Esophagus muscularis mucosa (tissue), 4 donors: Measurements from ENCODE around the gene POU3F3. TPM values are rescaled to one million over a fixed set of nuclear protein-coding genes. Genes with fewer than 3 reads are reported as not detected.

ENCODE experiments used
- DNase-seq: peaks from one replicate; pipeline ENCODE4 v3.0.0-alpha.2; 2017; ENCODE audit errors: extremely low spot score
- H3K27ac ChIP-seq, 4 donors: fragments of 200-600 bp; sonication (generic); replicated peaks in 1 of 4; 1 replicate in 3 of 4; 2 replicates in 1 of 4; pipeline ENCODE4 v1.5.1; 2016 to 2019; ENCODE audit warnings: mild to moderate bottlenecking in 1 of 4
- H3K27me3 ChIP-seq, 4 donors: fragments of 200-600 bp; sonication (generic); one replicate each; pipeline versions ENCODE4 v1.5.1 to v1.6.0; 2016 to 2019
- H3K36me3 ChIP-seq, 4 donors: fragments of 200-600 bp; sonication (generic); one replicate each; pipeline ENCODE4 v1.5.1; 2016 to 2019
- H3K4me1 ChIP-seq, 4 donors: fragments of 200-600 bp; sonication (generic); one replicate each; pipeline ENCODE4 v1.5.1; 2016 to 2019
- H3K4me3 ChIP-seq, 4 donors: fragments of 200-600 bp; sonication (generic); 1 replicate in 2 of 4; 2 replicates in 2 of 4; pipeline ENCODE4 v1.5.1; 2016 to 2019; ENCODE audit warnings: mild to moderate bottlenecking in 4 of 4, moderate library complexity in 1 of 4
- H3K9me3 ChIP-seq, 4 donors: fragments of 200-600 bp; sonication (generic); 1 replicate in 3 of 4; 2 replicates in 1 of 4; pipeline ENCODE4 v1.5.1; 2016 to 2019
- EP300 ChIP-seq: sonication (generic); formaldehyde crosslinking; IDR thresholded peaks from one replicate; pipeline ENCODE4 v1.6.1; 2017; ENCODE audit warnings: antibody characterized with exemption
- POLR2A ChIP-seq: fragments of 450-650 bp; IDR thresholded peaks from one replicate; pipeline ENCODE4 v1.6.1; 2017; ENCODE audit warnings: antibody characterized with exemption, moderate library complexity, mild to moderate bottlenecking, low read depth
- POLR2AphosphoS5 ChIP-seq, 2 donors: sonication (generic); formaldehyde crosslinking; IDR thresholded peaks; one replicate each; pipeline ENCODE4 v1.6.1; 2017; ENCODE audit warnings: antibody characterized with exemption in 2 of 2
- WGBS: methylation state at CpG from one replicate; pipeline ENCODE4 v1.1.5; 2018; 5-methylcytosine and 5-hydroxymethylcytosine counted together
- intact Hi-C: fragments of 100-400 bp; cut with DNase I; formaldehyde crosslinking; loops from one replicate; pipeline ENCODE4 v1.15.1; 2023
- total RNA-seq, 4 donors: library from RNA; depleted of rRNA; stranded (reverse); fragments of >200 nt; gene quantifications; one replicate each; pipeline versions ENCODE4 v1.1.0 to v1.2.1, GENCODE V29; 2016
- TF ChIP-seq, protein P1 (sequence below), 3 experiments: fragments of 200-600 bp in 2 of 3; fragments of 450-650 bp in 1 of 3; sonication (generic) in 2 of 3; IDR thresholded peaks; one replicate each; pipeline ENCODE4 v1.5.1; 2017 to 2019; ENCODE audit warnings: antibody characterized with exemption in 3 of 3, mild to moderate bottlenecking in 2 of 3, moderate library complexity in 1 of 3

The POU3F3 gene
- total RNA-seq, 4 donors from 2014 or later, result 0.11 TPM; not detected in 3

- intact Hi-C loops, result no loop called here
- no peak for DNase-seq
- peaks cover 0 to 99% (median 74%) of the 10 kb centered on the region in 4 donors for H3K27me3 ChIP-seq
- WGBS, result 7% methylated on average over 14 of the region's 60 CpGs
- no peak overlapping the region for H3K27ac ChIP-seq
- peaks cover 16 to 36% (median 28%) of the 10 kb centered on the region in 4 donors for H3K4me1 ChIP-seq
- H3K9me3 ChIP-seq, result no peaks in the 10 kb centered on the region
- no peak overlapping the region for H3K4me3 ChIP-seq
- TF ChIP-seq POLR2AphosphoS5 (IDR thresholded peaks at IDR 0.05), result no peak
- TF ChIP-seq EP300, result no peak
- TF ChIP-seq, protein P1, sequence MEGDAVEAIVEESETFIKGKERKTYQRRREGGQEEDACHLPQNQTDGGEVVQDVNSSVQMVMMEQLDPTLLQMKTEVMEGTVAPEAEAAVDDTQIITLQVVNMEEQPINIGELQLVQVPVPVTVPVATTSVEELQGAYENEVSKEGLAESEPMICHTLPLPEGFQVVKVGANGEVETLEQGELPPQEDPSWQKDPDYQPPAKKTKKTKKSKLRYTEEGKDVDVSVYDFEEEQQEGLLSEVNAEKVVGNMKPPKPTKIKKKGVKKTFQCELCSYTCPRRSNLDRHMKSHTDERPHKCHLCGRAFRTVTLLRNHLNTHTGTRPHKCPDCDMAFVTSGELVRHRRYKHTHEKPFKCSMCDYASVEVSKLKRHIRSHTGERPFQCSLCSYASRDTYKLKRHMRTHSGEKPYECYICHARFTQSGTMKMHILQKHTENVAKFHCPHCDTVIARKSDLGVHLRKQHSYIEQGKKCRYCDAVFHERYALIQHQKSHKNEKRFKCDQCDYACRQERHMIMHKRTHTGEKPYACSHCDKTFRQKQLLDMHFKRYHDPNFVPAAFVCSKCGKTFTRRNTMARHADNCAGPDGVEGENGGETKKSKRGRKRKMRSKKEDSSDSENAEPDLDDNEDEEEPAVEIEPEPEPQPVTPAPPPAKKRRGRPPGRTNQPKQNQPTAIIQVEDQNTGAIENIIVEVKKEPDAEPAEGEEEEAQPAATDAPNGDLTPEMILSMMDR (IDR thresholded peaks at IDR 0.05), result no peak
- TF ChIP-seq POLR2A, result no peak
- H3K36me3 ChIP-seq, result no peaks in the 10 kb centered on the region
Observed at GRCh38 chr2:104863468-104864279, 9.8 kb downstream of the POU3F3 start.

- intact Hi-C loops, result no loop called here
- Histone ChIP-seq H3K9me3 (no peaks in the 10 kb centered on the region), H3K4me3 (no peak overlapping the region), H3K27me3 (peaks cover 0 to 99% (median 68%) of the 10 kb centered on the region in 4 donors), H3K4me1 (peaks cover 16 to 36% (median 28%) of the 10 kb centered on the region in 4 donors), H3K36me3 (no peaks in the 10 kb centered on the region), H3K27ac (no peak overlapping the region)
- TF ChIP-seq EP300, result no peak
- no peak for TF ChIP-seq POLR2AphosphoS5 (IDR thresholded peaks at IDR 0.05)
- no peak for TF ChIP-seq POLR2A
- TF ChIP-seq, protein P1 (IDR thresholded peaks at IDR 0.05), result no peak
- WGBS, result 11% methylated on average over 12 of the region's 14 CpGs
- no peak for DNase-seq
Observed at GRCh38 chr2:104864280-104865095, 10.6 kb downstream of the POU3F3 start.

GRCh38 chr2:104865096-104865470, 11.2 kb downstream of the POU3F3 start:
- TF ChIP-seq, protein P1 (IDR thresholded peaks at IDR 0.05), result no peak
- TF ChIP-seq EP300 (no peak), POLR2A (no peak), POLR2AphosphoS5 (IDR thresholded peaks at IDR 0.05) (no peak)
- 10% methylated on average over 2 of the region's 2 CpGs for WGBS
- intact Hi-C loops, result no loop called here
- Histone ChIP-seq H3K9me3 (no peaks in the 10 kb centered on the region), H3K4me1 (peaks cover 16 to 36% (median 28%) of the 10 kb centered on the region in 4 donors), H3K27ac (no peak overlapping the region), H3K27me3 (peaks cover 0 to 99% (median 69%) of the 10 kb centered on the region in 4 donors), H3K36me3 (no peaks in the 10 kb centered on the region), H3K4me3 (no peak overlapping the region)
- DNase-seq, result no peak

DNA sequence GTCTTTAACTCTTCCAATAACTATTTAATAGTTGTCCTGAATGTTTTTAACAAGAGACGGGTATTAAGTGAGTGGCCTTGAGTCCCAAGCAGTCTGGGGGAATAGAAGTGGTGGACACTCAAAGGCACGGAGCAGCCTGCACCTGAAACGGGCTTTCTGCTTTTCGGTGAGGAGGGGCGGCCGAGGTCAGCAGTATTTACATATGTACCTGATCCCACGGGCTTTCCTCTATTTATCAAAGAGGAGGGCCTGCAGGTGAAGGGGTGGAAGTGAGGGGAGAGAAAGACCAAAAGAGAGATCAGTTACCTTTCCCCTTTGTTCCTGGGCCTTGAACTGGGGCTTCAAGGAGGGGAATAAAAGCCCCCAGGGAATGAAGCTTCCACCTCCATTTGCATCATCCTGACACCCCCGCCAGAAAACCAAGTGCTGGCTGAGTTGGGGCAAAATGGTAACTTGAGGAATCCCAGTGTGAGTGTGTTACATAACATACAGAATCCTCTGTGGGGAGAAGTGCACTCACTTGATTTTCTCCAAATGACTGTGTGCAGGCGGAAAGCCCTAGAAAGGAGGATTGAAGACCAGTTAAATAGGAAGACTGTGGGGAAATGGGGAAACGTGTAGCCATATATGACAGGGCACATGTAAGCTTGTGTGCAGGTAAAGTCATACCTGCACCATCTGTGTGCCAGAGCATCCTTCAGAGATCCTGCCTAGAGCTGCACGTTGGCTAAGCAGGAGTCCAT, 12.4 kb downstream of the POU3F3 start:
- Histone ChIP-seq H3K4me3 (no peak overlapping the region), H3K4me1 (peaks cover 16 to 36% (median 28%) of the 10 kb centered on the region in 4 donors), H3K27ac (no peak overlapping the region), H3K27me3 (peaks cover 0 to 100% (median 68%) of the 10 kb centered on the region in 4 donors), H3K9me3 (no peaks in the 10 kb centered on the region), H3K36me3 (no peaks in the 10 kb centered on the region)
- no peak for DNase-seq
- 9% methylated on average over 11 of the region's 11 CpGs for WGBS
- no peak for TF ChIP-seq POLR2AphosphoS5 (IDR thresholded peaks at IDR 0.05)
- TF ChIP-seq EP300, result no peak
- TF ChIP-seq, protein P1 (IDR thresholded peaks at IDR 0.05), result no peak
- TF ChIP-seq POLR2A, result no peak
- intact Hi-C loops, result no loop called here
